KMS-11 (cell line): ENCODE measurements around the gene PIAS4.

Experiments
- H2AFZ ChIP-seq: fragments of 200-600 bp; sonication (generic); 2 replicates; pipeline ENCODE4 v1.6.1; 2016; ENCODE audit warnings: antibody characterized with exemption, mixed run types, low read depth
- H3K27ac ChIP-seq: fragments of 200-600 bp; sonication (generic); 2 replicates; pipeline ENCODE4 v1.6.1; 2016; ENCODE audit warnings: mild to moderate bottlenecking, mixed run types
- H3K27me3 ChIP-seq: fragments of 200-600 bp; sonication (generic); 2 replicates; pipeline ENCODE4 v1.6.1; 2017; ENCODE audit warnings: mild to moderate bottlenecking, low read depth, mixed run types, moderate library complexity; ENCODE audit not compliant: insufficient read depth
- H3K36me3 ChIP-seq: fragments of 200-600 bp; sonication (generic); 2 replicates; pipeline ENCODE4 v1.6.1; 2017; ENCODE audit warnings: mild to moderate bottlenecking, mixed run types; ENCODE audit not compliant: insufficient read depth
- H3K4me1 ChIP-seq: fragments of 200-600 bp; sonication (generic); 2 replicates; pipeline ENCODE4 v1.6.1; 2016; ENCODE audit warnings: mild to moderate bottlenecking, low read depth, mixed run types; ENCODE audit not compliant: poor library complexity, severe bottlenecking
- H3K4me2 ChIP-seq: fragments of 200-600 bp; sonication (generic); 2 replicates; pipeline ENCODE4 v1.7.0; 2016; ENCODE audit warnings: mild to moderate bottlenecking, mixed run types
- H3K4me3 ChIP-seq: fragments of 200-600 bp; sonication (generic); IDR thresholded peaks from 2 replicates; pipeline ENCODE4 v1.6.1; 2017; ENCODE audit warnings: low read depth, low read length, mixed read lengths; ENCODE audit not compliant: insufficient read depth
- H3K79me2 ChIP-seq: fragments of 200-600 bp; sonication (generic); 2 replicates; pipeline ENCODE4 v1.6.1; 2016; ENCODE audit warnings: low read depth, mixed run types; ENCODE audit not compliant: insufficient read depth
- H3K9ac ChIP-seq: fragments of 200-600 bp; sonication (generic); 2 replicates; pipeline ENCODE4 v1.6.1; 2016; ENCODE audit warnings: mild to moderate bottlenecking, mixed run types
- H4K20me1 ChIP-seq: fragments of 200-600 bp; sonication (generic); 2 replicates; pipeline ENCODE4 v1.6.1; 2016; ENCODE audit warnings: mild to moderate bottlenecking, mixed run types; ENCODE audit not compliant: insufficient read depth
- TF ChIP-seq, protein P1 (sequence below): fragments of 200-600 bp; sonication (generic); conservative IDR thresholded peaks from 2 replicates; pipeline ENCODE4 v1.6.1; 2017; ENCODE audit warnings: low read depth, mild to moderate bottlenecking, antibody characterized with exemption, low read length, moderate library complexity, mixed read lengths

The PIAS4 gene

DNA sequence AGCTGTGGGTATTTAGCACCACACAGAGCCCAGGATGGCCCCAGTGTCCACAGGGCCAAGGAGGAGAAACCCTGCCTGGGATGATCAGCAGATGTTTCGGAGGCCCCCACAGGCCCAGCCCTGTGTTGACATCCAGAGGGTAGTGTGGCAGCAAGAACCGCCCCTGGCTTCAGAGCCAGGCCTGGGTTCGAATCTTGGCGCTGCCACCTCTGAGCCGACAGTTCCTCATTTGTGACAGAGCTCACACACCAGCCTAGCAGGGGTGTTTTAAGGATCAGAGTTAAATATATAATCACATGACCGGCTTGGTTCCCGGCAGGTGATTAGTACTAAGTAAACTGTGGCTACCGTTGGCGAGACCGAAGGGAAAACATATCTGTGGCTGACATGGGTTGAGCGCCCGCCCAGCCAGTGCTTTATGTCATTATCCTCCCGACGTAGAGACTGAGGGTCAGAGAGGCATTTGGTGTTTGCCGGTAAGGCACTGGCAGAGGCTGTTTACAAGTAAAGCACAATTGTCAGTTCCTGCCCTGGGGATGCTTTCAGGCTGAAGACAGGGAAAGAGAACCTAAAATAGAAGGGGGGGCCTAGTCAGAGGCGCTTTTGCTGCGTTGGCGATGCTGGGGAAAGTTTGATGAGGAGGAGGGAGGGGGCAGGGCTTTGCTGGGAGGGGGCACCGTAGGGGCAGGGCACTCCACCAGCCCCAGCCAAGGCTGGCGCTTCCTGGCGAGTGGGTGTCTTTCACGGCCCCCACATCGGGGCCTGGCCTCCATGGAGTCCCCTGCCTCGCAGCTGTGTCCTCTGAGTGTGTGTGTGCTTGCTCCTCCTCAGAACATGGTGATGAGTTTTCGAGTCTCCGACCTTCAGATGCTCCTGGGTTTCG lies 4.8 kb downstream of the PIAS4 start:
- no peak overlapping the region for H2AFZ ChIP-seq
- H3K27ac ChIP-seq, result no peak overlapping the region
- H3K27me3 ChIP-seq, result no peaks in the 10 kb centered on the region
- H3K79me2 ChIP-seq, result peaks cover 27% of the 10 kb centered on the region; the same call in 1 of the 2 replicates
- TF ChIP-seq, protein P1, sequence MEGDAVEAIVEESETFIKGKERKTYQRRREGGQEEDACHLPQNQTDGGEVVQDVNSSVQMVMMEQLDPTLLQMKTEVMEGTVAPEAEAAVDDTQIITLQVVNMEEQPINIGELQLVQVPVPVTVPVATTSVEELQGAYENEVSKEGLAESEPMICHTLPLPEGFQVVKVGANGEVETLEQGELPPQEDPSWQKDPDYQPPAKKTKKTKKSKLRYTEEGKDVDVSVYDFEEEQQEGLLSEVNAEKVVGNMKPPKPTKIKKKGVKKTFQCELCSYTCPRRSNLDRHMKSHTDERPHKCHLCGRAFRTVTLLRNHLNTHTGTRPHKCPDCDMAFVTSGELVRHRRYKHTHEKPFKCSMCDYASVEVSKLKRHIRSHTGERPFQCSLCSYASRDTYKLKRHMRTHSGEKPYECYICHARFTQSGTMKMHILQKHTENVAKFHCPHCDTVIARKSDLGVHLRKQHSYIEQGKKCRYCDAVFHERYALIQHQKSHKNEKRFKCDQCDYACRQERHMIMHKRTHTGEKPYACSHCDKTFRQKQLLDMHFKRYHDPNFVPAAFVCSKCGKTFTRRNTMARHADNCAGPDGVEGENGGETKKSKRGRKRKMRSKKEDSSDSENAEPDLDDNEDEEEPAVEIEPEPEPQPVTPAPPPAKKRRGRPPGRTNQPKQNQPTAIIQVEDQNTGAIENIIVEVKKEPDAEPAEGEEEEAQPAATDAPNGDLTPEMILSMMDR, result no peak
- no peak overlapping the region for H3K4me3 ChIP-seq
- H3K4me2 ChIP-seq, result no peak overlapping the region
- no peaks in the 10 kb centered on the region for H4K20me1 ChIP-seq
- no peaks in the 10 kb centered on the region for H3K36me3 ChIP-seq
- H3K9ac ChIP-seq, result no peak overlapping the region
- H3K4me1 ChIP-seq, result peaks cover 12% of the 10 kb centered on the region

DNA sequence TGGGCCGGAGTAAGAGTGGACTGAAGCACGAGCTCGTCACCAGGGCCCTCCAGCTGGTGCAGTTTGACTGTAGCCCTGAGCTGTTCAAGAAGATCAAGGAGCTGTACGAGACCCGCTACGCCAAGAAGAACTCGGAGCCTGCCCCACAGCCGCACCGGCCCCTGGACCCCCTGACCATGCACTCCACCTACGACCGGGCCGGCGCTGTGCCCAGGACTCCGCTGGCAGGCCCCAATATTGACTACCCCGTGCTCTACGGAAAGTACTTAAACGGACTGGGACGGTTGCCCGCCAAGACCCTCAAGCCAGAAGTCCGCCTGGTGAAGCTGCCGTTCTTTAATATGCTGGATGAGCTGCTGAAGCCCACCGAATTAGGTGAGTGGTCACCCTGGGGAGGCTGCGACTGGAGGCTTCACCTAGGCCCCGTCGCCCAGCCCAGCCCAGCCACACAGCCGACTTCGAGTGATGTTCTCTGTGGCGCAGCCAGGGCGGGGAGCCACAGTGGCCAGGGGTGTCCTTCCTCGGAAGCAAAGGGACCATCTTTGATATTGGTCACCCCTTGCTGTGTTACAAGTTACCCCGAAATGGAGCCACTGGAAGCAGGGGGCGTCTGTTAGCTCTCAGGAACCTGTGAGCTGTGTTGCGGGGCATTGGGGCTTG lies 5.6 kb downstream of the PIAS4 start:
- Histone ChIP-seq H3K27me3 (no peaks in the 10 kb centered on the region), H2AFZ (no peak overlapping the region), H3K4me2 (no peak overlapping the region), H3K36me3 (no peaks in the 10 kb centered on the region), H3K4me3 (no peak overlapping the region), H3K79me2 (peaks cover 25% of the 10 kb centered on the region; the same call in 1 of the 2 replicates), H4K20me1 (no peaks in the 10 kb centered on the region), H3K9ac (no peak overlapping the region), H3K4me1 (peaks cover 12% of the 10 kb centered on the region), H3K27ac (no peak overlapping the region)
- TF ChIP-seq, protein P1, result no peak

DNA sequence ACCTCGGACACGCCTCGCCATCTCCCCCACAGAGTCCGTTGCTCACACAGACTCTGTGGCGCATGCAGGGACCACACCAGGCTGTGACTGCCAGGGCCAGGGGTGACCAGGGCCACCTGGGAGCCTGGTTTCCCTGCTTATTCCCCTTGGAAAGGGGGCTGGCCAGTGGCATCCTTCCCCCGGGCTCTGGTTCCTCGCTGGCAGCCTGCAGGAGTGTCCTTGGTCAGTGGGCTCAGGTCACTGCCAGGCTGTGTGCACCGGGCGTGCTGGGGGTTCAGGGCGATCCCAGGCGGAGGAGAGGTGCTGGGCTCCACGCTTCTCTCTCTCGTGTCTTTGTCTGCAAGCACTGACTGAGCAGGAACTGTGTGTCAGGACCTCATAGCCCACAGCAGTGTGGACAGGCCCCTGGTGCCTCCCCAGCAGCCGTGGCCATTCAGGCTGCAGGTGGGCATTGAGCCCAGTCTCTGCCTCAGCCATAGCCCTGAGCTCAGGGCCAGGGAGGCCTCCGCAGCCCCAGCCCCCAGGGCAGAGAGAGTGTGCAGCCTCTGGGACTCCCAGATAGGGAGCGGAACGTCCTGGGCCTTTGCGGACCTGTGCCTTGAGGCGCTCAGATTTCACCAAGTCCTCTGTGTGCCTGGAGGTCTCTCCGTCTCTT lies 6.5 kb downstream of the PIAS4 start:
- no peak overlapping the region for H3K4me3 ChIP-seq
- no peak overlapping the region for H3K4me2 ChIP-seq
- TF ChIP-seq, protein P1, result no peak
- no peak overlapping the region for H2AFZ ChIP-seq
- H3K9ac ChIP-seq, result no peak overlapping the region
- H3K36me3 ChIP-seq, result no peaks in the 10 kb centered on the region
- H3K27me3 ChIP-seq, result no peaks in the 10 kb centered on the region
- H3K27ac ChIP-seq, result no peak overlapping the region
- H3K4me1 ChIP-seq, result peaks cover 6% of the 10 kb centered on the region
- no peaks in the 10 kb centered on the region for H4K20me1 ChIP-seq
- H3K79me2 ChIP-seq, result peaks cover 18% of the 10 kb centered on the region; the same call in 1 of the 2 replicates

DNA sequence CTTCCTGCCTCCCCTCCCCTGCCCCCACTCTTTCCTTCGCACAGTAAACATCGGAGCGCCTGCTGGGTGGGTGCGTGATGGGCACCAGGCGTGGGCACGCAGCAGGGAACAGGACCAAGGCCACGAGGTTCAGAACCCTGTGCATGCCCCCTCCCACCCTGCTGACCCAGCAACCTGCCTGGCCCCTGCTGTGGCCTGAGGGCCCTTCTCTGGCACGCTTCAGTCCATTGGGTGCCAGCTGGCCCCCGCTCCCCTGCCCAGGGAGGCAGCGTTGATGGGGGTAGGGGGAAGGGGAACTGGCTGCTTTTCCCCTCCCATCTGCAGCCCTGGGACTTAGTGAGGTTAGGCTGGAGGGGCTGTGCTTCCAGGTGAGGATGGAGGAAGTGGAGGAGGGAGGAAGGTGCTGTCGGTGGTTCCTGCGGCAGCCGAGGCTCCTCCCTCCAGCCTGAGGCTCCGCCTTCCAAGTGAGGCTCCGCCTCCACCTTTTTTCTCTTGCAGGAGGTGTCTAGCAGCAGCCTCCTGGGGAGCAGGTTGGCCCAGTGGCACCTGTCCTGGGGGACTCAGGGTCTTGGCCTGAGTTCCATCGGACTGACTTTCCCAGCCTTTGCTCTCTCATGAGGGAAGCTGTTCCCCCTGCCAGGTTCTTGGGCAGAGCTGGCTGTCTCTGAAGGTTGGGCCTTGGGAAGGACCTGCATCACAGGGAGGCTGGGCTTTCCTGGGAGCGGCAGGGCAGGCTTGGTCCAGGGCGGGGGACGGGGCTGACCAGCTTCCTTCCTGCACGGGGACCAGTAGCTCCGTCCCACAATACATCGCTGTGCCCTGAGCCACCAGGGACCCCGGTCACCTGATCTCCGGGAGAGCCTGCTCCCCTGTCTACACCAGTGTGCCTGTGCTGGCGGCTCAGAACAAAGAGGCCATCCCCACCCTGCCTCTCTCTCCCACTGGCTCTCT lies 7.3 kb downstream of the PIAS4 start:
- H3K27ac ChIP-seq, result no peak overlapping the region
- TF ChIP-seq, protein P1, result no peak
- H3K36me3 ChIP-seq, result no peaks in the 10 kb centered on the region
- H3K4me1 ChIP-seq, result no peaks in the 10 kb centered on the region
- no peak overlapping the region for H3K9ac ChIP-seq
- no peak overlapping the region for H2AFZ ChIP-seq
- no peaks in the 10 kb centered on the region for H3K27me3 ChIP-seq
- H3K79me2 ChIP-seq, result 0 out of 2 replicates have a peak, but pooled peaks cover 10% of the 10 kb centered on the region
- no peaks in the 10 kb centered on the region for H4K20me1 ChIP-seq
- H3K4me2 ChIP-seq, result no peak overlapping the region
- H3K4me3 ChIP-seq, result no peak overlapping the region
